Dedifferentiated amniotic fluid mesenchymal stem cell (primary cell): ENCODE data around the gene CDK11B.
"Not testable (repeated sequence)": the region's sequence is repeated elsewhere in the genome, so short reads cannot be mapped to it uniquely, and the experiment has no call there.

ENCODE experiments used
- DNase-seq: peaks from one replicate; pipeline ENCODE4 v3.0.0-alpha.2; 2016; ENCODE audit errors: extremely low spot score

CDK11B gene

GRCh38 chr1:1599030-1599934 lies 59.5 kb downstream of the CDK11B start:
- no peak for DNase-seq

GRCh38 chr1:1598720-1599029 lies 60.1 kb downstream of the CDK11B start:
- no peak for DNase-seq

- no peak for DNase-seq
Measured at GRCh38 chr1:1598051-1598719, 60.6 kb downstream of the CDK11B start.

- no peak for DNase-seq
Measured at GRCh38 chr1:1597275-1597930, 61.4 kb downstream of the CDK11B start.

GRCh38 chr1:1596493-1597274 lies 62.1 kb downstream of the CDK11B start:
- no peak for DNase-seq

- not testable (repeated sequence) for DNase-seq
Measured at GRCh38 chr1:1595341-1595740, 63.5 kb downstream of the CDK11B start.

- DNase-seq, result no peak
Measured at GRCh38 chr1:1594602-1595260, 64.1 kb downstream of the CDK11B start.

- no peak for DNase-seq
Measured at GRCh38 chr1:1593834-1594601, 64.8 kb downstream of the CDK11B start.

- no peak for DNase-seq
Measured at GRCh38 chr1:1591452-1591851, 67.4 kb downstream of the CDK11B start.
